HG02623 (cell line): ENCODE results near the gene SLC6A12.

Experiments
- ATAC-seq: cut with Tn5 transposase; IDR thresholded peaks from one replicate; pipeline ENCODE4 v1.9.1; 2021; ENCODE audit warnings: moderate library complexity; ENCODE audit not compliant: unreplicated experiment

SLC6A12 gene

DNA sequence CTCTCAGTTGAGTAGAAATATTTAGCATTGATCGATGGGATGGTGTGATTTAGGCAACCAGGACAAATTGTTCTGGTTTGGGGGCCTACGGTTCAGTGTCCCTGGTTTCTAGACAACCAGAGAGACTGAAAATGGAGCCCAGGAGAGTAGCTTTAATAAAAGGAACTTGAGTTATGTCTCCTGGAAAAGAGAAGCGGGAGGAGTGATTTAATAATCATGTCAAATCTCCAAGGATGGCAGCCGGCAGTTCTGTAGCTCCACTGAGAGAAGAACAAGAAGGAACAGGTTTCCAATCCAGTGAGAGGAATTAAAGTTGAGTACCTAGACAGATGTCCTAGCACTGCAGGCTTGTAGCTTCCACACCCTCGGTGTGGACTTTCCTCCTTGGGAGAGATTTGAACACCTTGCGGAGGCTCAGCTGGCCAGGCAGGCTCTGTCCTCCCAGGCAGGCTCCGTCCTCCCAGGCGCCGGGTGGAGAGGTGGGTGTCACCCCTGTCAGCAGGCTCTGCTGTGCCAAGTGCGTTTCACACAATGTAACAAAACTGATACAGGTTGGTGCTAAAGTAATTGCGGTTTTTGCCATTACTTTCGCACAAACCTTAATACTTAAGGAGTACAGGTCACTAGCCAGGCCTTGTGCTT lies 45.9 kb downstream of the SLC6A12 start:
- no peak for ATAC-seq

DNA sequence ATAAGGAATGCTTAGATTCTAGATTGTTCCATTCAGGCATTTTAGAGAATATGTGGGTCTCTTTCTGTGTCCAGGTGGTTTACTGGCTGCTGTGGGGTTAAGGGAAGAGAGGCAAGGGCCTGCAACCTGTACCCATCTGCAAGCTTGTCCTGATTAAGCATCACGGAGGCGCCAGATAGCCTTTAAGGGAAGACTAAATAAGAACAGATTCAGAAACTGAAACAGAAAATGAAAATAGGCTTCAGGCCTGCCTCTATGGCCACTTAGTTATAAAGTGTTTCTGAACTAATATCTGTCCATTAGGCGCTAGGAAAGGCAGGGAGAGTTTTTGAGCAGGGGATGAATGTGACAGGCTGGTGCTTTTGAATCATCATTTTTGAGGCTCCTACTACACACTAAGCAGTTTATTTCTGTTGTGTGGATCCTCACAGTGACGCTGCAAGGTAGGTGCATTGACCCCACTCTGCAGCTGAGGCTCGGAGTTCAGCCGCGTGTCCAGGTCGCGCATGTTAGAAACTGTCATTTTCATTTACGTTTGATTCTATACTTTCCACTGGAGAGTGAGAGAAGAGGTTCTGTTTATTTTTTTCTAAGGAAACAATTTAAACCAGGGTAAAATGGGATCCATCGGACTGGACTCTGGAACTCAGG lies 47.4 kb downstream of the SLC6A12 start:
- ATAC-seq: no peak

- ATAC-seq: no peak
Observed at GRCh38 chr12:165862-166368, 48.0 kb downstream of the SLC6A12 start.

- no peak for ATAC-seq
Observed at GRCh38 chr12:164207-164606, 49.8 kb downstream of the SLC6A12 start.

DNA sequence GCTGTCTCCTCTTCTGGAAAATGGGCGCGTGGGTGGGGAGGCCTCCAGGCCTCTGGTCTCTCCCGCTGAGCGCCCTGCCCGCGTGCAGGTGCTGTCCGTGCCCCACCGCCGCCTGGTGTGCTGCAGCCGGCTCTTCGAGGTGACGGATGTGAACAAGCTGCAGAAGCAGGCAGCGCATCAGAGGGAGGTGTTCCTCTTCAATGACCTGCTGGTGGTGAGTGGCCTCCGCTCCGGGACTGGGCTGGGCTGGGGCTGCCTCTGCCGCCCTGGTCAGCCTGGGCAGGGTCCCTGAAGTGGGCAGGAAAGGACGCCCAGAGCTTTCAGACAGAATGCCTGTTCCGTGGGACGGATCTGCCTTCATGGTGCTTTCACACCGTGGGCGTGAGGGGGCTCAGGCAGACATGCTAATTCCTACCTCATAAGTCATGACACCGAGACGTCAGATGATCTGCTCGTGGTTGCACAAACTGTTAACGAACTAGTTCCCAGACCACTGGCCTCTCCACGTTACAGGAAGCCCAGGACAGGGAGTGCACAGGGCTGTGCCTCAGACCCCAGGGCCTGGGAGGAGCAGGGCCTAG lies 50.5 kb downstream of the SLC6A12 start:
- no peak for ATAC-seq

GRCh38 chr12:162467-163307 lies 51.3 kb downstream of the SLC6A12 start:
- no peak for ATAC-seq

GRCh38 chr12:161823-162222 lies 52.1 kb downstream of the SLC6A12 start:
- ATAC-seq: no peak

- no peak for ATAC-seq
Observed at GRCh38 chr12:160858-161257, 53.1 kb downstream of the SLC6A12 start.

DNA sequence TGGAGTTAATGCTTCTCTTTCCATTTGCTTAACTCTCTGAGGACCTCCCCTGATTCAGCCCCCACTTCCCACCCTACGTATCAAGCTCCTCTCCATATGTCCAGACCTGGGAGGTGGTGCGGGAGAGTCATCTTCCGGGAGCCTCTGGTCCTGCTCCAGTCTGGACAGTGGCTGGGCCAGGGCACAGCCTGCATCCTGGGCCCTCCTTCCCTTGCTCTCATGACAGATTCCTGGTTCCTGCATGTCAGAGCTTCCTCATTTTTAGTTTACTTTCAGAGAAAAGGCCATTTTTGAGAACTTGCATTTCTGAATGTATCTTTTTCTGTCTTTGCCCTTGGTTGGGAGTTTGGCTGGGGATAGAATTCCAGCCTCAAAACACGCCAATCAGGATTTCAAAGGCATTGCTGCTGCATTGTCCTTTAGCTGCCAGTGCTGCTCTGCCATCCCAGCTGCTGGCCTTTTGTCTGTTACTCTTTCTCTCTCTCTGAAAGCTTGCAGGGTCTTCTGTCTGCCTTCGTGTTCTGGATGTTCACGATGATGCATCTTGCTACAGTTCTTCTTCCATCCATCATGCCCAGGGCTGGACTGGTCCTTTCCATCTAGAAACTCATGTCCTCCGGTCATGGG lies 54.7 kb downstream of the SLC6A12 start:
- ATAC-seq: no peak

- ATAC-seq: no peak
Observed at GRCh38 chr12:157644-158043, 56.3 kb downstream of the SLC6A12 start.

DNA sequence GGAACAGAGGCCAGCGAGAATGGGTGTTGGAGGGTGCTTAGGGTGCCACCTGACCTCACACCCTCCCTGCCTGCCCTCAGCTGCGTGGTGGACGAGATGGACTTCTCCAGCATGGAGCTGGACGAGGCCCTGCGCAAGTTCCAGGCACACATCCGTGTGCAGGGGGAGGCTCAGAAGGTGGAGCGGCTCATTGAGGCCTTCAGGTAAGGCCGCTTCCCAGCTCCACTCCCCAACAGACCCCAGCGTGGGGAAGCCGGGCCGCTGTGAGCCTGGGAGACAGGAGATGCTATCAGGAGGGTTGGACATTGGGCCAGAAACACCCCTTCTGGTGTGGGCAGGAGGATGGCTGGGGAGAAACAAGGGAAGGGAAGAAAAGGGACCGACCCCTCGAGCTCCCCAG lies 57.0 kb downstream of the SLC6A12 start:
- no peak for ATAC-seq

DNA sequence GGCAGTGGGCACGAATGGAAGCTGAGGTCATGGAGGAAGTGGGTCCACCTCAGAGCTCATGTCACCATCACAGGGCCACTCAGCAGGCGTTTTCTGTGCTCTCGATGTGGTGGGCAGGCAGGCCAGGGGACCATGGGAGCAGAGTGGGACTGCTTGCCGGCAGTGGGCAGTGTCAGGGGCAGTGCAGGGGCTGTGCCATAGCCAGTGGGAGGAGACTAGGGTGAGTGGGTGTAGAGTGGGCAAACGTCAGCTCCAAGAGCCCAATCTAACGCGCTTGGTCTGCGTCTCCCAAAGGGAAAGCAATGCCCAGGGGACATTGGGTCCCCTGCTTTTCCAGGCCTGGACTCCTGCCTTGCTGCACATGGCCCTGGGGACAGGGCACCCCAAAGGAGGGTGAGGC lies 58.3 kb downstream of the SLC6A12 start:
- ATAC-seq: no peak

DNA sequence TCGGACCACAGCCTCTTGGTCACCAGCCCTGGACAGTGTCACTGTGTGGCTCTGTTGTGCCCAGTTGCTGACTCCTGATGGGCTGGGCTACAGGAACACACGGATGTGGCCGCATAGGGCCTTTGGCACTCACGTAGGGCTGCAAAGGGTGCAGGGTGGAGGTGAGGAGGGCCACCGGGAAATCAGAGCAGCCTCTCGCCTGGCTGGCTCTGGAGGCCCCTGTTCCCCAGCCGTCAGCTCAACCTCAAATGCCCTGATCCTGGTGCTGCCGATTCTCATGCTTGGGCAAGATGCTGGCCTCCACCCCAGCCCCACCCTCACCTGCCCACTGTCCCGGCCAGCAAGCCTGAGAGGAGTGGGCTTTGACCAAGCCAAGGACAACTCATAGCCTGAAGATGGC lies 59.0 kb downstream of the SLC6A12 start:
- ATAC-seq: no peak

DNA sequence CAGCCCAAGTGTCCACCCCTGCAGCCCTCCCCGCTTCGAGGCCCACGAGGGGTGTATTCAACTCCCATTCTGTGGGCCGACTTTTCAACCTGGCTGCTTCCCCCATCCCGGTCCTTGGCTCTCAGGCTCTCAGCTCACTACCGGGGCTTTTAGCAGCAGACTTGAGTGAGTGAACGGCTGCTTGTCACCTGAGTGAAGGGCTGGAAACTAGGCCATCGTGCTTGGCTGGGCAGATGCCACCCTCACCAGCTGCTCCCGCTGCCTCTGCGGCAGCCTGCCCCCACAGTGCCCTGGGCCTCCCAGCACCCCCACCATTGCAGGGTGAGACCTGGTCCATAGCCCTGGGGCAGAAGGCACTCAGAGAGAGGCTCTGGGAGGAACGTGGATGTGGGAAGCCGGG lies 59.9 kb downstream of the SLC6A12 start:
- no peak for ATAC-seq

- no peak for ATAC-seq
Observed at GRCh38 chr12:153080-153746, 60.7 kb downstream of the SLC6A12 start.

DNA sequence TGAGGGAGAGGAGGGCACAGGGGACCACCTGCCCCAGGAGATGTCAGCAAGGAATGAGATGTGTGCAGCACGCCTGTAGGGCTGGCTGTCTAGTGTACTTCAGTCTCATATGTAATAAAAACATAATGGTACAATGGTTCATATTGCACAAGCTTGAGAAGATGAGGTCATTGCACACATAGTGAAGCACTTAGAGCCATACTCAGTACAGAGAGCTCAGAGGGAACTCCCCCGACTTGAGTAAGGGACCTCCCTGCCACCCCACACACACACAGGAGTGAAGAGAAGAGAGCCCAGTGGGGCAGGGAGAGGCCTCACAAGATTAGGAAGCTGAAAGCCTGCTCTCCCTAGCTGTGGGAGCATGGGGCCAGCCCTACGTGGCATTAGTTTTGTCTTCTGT lies 61.5 kb downstream of the SLC6A12 start:
- ATAC-seq: no peak

GRCh38 chr12:151579-151978 lies 62.4 kb downstream of the SLC6A12 start:
- ATAC-seq: no peak

GRCh38 chr12:148676-149416 lies 65.1 kb downstream of the SLC6A12 start:
- no peak for ATAC-seq

DNA sequence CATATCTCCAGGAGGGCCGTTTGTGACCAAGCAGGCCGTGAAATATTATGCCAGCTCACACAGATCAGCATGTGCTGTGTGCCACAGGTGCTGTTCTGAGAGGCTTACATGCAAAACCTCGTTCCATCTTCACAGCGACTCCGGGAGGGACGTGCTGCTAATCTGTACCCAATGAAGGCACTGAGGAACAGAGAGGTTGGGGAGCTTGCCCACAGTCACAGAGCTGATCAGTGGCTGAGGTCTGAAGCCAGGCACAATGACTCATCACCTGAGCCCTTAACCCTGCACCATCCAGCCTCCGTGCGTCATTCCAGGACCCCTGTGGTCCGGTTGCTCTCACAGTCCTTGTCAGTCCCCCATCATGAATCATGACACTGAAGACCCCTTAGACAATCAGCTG lies 66.7 kb downstream of the SLC6A12 start:
- ATAC-seq: no peak
